HCEC 1CT (cell line): ENCODE measurements around the gene IFI6.
A peak's percentile ranks its signal among the peaks of the same experiment; 100 is the strongest.
"Not testable (repeated sequence)": the region's sequence is repeated elsewhere in the genome, so short reads cannot be mapped to it uniquely, and the experiment has no call there.

Experiments used
- DNase-seq: peaks from one replicate; pipeline ENCODE4 v3.0.0-alpha.2; 2017

Gene IFI6, protein sequence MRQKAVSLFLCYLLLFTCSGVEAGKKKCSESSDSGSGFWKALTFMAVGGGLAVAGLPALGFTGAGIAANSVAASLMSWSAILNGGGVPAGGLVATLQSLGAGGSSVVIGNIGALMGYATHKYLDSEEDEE

DNA sequence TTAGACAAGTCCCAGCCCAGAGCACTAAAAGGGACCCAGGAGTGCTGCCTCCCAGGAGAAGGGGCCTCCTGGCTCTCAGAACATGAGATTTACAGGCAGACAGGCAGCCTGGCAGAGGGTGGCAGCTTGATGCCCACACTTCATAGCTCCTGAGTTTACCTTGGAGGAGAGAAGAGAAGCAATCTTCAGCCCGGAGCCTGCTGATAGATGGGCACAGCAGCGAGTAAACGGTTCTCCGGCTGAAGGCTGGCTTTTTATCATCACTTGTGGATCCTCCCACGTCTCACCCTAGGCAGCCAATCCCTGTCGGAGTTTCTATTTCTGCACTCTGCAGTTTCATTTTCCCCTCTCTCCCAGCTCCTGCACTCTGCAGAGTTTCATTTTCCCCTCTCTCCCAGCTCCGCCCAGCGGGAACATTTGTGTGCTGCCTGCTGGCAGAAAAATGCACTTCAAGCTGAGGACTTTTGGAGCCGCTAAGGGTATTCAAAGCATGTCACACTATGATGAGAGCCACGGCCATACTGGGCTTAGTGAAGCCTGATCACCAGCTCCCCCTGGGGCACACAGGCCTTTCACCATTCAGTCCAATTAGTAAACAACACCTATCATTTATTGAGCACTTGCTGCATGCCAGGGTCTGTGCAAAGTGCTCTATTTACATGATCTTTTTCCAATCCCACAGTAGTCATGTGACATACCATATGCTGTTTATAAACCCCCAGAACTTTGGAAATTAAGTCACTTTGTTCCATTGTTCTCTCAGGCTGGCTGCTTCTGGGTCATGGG lies at the start of gene IFI6:
Gene IFI6 (minus strand): TSS at position 229 of the 786 bp plus-strand sequence. CDS start 2,878 bp downstream, outside the sequence.
- DNase-seq, result peak; percentile 93

DNA sequence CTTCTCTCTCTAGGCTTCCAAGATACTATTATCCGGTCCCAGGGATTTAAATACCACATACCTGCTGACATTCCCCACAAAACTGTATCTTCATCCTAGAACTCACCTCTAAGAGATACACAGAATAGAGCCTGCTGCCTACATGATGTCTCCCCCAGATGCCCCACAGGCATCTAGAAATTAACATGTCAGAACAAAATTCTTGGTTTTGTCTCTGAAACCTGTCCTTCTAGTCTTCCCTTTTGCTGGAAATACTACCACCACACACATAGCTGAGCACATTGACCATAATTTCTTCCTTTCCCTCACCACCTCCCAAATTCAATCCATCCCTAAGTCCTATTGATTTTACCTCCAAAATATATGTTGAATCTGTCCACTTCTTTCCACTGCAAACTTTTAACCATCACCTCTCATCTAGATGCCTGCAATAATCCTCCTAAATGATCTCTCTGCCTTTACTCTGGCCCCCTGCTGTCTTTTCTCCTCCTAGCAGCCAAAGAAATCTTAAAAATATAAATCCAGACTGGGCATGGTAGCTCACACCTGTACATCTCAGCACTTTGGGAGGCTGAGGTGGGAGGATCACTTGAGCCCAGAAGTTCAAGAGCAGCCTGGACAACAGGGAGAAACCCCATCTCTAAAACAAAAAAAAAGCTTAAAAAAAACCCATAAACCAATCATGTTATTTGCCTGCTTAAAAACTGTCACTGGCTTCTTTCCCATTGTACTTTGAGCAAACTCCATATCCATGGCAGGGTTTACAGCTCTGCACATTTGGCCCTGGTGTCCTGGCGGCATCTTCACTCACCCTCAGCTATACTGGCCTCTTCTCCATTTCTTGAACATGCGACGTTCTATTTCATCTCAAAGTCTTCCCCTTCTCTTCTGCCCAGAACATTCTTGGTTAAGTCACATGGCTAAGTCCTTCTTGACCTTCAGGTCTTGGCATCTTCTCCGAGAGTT lies 47.6 kb upstream of the IFI6 start:
- peak; percentile 26 for DNase-seq

DNA sequence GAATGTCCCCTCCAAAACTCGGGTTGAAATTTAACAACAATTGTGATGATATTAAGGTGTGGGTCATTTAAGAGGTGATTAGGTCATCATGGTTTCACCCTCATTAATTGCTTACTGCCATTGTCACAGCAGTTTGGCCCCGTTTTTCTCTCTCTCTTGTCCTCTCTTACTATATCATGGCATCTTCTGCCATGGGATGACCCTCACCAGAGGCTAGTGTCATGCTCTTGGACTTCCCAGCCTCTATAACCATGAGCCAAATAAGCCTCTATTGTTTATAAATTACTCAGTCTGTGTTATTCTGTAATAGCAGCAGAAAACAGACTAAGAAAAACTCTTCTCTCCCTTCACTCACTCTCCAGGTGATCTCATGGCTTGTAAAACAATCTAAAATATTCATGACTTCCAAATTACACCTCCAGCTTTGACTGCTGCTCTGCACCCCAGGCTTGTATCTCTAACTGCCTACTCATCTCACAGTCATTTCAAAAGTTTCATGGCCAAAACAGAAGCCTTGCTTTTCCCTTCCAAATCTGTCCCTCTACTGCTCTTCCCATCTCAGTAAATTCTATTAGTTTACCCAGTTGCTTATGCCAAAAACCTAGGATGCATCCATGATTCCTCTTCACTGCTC lies 44.4 kb upstream of the IFI6 start:
- no peak for DNase-seq

DNA sequence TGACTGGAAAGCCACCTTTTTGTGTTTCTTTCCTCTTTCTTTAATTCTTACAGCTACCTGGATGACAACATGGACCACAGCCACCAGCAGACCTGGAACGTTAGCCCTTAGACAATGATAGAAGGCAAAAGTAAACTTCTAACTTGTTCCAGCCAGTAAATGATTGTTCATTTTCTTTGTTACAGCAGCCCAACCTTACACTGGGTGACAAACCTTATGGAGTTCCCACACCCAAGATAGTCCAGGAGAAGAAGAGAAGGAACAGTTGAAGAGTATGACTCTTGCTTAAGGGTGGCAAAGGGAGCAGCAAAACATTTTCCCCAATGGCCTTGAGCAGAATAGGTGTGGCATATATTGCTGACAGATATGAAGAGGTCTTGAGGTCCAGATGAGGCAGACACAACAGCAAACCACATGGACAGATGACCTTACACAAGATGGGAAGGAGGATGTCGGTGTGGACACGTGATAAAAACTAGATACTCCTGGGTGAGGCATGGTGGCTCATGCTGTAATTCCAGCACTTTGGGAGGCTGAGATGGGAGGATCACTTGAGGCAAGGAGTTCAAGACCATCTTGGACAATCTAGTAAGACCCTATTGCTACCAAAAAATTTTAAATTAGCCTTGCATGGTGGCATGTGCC lies 42.0 kb upstream of the IFI6 start:
- DNase-seq, result no peak

DNA sequence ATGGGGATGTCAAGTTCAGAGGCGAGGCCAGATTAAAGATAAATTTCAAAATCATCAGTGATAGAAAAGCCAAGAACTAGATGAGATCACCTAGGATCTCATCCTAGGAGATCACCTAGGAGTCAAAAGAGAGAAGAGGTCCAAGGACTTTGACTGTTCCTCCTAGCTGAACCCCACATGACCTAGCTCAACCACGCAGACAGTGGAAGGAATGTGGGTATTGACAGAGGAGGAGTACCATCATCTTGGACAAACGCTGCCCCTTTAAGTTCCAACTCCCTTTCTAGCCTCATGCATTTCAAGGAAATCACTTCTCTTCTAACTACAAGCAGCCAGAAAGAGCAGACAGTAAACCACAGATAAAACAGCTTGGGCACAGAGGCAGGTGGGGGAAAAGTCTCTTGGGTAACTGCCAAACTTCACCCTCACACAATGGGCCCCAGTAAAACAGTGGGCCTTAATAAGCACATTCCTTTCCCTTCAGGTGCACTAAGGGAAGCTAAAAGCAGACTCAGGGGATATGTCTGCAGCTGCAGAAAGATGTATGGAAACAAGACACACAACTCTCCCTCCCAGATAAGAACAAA lies 41.2 kb upstream of the IFI6 start:
- no peak for DNase-seq

DNA sequence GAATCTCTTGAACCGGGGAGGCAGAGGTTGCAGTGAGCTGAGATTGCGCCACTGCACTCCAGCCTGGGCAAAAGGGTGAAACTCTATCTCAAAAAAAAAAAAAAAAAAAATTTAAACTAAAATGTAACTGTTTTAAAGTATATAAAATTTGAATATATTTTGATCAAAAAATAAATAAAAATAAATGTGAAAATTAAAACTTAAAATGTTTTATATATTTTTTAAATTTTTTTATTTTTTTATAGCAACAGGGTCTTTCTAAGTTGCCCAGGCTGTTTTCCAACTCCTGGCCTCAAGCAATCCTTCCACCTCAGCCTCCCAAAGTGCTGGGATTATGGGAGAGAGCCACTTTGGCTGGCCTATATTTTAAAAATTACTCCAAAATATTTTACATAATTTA lies 38.6 kb upstream of the IFI6 start:
- no peak for DNase-seq

DNA sequence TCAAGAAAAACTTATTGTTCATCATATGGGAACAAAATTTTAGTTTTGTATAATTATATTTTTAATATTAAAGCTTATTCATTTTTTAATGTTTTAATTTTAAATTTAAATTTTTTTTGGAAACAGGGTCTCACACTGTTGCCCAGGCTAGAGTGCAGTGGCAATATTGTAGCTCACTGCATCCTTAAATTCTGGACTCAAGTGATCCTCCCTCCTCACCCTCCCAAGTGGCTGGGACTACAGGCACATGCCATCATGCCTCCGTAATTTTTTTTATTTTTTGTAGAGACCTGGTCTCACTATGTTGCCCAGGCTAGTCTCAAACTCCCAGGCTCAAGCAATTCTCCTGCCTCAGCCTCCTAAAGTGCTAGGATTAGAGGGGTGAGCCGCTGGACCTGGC lies 33.6 kb upstream of the IFI6 start:
- no peak for DNase-seq

DNA sequence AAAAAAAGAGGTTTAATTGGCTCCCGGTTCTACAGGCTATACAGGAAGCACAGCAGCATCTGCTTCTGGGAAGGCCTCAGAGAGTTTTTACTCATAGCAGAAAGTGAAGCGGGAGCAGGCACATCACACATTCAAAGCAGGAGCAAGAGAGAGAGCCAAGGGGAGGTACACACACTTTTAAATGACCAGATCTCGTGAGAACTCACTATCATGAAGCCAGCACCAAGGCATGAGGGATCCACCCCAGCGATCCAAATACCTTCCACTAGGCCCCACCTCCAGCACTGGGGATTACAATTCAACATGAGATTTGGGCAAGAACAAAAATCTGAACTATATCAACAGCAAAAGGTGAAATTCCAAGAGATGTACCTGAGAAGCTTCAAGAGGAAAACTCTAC lies 33.0 kb upstream of the IFI6 start:
- DNase-seq, result no peak

DNA sequence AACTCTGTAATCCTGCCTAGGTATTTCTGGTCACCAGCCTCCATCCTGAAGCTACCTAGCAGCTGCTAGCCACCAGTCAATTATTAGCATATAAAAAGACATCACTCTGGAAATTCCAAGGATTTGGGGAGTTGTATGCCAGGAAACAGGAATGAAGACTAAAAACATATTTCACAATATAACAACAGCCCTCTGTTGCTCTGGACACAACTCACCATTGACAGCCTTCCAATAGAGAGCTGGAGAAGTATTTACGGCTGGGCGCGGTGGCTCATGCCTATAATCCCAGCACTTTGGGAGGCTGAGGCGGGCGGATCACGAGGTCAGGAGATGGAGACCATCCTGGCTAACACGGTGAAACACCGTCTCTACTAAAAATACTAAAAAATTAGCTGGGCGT lies 24.8 kb upstream of the IFI6 start:
- DNase-seq, result not testable (repeated sequence)

DNA sequence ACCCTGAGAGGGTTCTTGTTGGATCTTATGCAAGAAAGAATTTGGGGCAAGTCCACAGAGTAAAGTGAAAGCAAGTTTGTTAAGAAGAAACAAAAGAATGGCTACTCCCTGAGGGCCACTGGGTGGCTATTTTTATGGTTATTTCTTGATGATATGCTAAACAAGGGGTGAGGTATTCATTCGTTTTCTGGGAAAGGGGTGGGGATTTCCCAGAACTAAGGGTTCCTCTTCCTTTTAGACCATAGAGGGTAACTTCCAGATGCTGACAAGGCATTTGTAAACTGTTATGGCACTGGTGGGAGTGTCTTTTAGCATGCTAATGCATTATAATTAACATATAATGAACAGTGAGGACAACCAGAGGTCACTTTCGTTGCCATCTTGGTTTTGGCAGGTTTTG lies 18.2 kb upstream of the IFI6 start:
- no peak for DNase-seq

DNA sequence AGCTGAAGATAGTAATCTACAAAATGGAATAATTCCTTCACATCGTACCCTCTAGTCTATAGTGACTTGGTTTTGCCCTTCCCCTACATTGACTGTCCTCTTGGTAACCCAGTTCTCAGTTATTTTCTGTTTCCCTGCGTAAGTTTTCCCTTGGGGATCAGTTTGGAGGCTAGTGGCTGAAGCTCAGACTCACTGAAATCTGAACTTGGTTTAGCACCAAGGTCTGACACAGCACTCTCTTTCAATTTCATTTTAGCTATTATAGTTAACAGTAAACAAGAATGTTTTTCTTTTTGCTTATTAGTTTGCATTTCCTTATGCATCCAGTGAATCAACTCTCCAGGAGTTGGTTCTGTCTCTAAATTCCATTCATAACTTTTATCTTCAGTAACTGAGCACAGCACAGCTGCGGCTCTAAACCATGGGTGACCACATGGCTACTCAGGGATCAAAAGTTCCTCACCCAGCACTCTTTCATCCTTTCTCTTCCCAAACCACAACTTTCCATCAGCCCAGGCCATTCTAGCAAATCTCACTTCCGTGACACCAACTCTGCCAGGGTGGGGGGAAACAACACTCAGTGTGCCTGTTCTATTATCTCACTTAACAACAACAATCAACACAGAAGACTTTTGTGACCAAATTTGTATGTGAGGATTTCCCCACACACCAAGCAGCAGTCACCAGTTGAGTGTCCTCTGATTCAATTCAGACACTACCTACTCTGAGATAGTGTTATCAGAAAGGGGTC lies 17.6 kb upstream of the IFI6 start:
- peak; percentile 80 for DNase-seq

DNA sequence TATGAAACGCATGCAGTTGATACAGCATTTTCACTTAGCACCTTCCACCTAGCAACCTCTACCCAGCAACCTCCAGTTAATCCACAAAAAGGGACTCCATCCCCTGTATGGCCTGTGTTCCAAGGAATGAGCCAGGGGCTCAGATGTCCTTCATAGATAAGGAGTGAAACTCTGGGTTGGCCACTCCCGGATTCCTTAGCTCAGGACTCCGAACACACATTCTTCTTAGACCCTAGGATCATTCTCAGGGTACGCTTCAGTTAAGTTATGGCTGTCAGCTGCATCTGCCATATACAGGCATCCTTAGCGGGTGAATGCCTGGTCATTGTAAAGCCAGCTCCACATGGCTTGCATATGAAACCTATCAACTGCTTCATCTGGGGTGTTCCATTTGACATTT lies 15.9 kb upstream of the IFI6 start:
- no peak for DNase-seq

DNA sequence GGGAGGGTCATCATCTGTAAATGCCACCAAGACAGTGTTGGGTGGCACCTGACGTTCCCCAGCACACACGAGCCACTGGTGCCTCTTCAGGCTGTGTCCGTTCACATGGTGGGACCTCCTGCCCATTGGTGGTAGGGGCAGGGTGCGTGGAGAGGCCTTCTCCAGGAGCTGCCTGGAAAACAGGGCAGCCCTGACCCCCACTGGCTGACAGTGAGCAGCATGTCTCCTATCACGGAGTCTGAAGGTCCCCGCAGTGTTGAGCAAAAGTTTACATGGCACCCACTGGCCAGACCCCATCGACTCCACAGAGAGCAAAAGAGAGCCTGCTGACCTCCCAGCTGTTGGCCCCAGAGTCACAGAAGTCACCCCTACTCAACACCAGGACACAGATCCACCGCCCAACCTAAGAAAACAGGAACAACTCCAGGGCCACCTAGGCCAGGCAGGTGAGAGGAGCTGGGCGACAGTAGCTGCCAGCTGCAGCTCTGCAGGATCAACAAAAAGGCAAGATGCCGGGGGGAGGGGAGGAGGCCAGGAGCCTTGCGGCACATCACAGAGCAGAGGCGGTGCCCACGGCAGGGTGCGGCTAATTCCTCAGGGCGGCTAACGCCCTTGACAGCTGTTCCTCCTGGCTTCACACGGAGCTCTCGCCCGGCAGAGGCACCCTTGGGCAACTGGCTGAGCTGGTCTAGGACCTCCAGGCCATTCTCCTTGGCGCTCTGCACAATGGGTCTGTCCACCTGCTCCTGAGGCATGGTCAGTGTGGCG lies 14.4 kb upstream of the IFI6 start:
- DNase-seq, result no peak

DNA sequence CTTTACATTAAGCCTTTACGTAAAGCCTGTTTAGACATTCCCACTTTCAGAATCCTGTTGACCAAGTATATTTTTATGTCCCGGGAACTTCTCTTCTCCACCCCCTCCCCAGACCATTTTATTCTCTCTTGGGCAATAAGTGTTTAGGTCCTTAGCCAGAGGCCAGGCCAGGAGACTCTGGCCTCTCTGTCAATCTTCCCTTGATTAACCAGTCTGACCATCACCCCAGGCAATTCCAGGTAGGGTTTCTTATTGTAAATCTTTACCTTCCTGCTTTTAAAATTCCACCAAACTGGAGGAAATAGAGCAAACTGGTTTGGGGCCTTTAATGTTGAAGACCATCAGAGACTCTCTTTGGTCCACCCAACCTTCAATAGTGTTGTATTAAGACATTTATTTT lies 12.2 kb upstream of the IFI6 start:
- no peak for DNase-seq

DNA sequence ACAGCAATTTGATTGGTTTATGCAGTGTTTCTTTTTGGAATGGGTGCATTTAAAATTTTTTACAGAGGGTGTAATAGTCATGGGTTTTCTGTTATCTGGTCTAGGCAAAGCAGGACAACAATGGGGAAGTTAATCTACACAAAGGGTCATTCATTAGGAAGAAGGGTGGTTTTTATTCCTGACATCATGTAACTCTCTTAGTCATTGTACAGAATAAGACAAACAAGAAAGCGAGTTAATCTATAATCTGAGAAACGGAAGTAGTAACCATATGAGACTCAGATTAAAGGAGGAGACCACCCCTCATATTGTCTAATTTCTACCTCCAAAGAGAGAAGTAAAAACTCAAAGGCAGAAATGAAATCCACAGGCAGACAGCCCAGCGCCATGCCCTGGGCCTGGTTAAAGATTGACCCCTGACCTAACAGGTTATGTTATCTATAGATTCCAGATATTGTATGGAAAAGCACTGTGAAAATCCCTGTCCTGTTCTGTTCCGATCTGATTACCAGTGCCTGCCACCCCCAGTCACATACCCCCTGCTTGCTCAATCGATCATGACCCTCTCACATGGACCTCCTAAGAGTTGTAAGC lies 10.5 kb upstream of the IFI6 start:
- DNase-seq, result no peak

DNA sequence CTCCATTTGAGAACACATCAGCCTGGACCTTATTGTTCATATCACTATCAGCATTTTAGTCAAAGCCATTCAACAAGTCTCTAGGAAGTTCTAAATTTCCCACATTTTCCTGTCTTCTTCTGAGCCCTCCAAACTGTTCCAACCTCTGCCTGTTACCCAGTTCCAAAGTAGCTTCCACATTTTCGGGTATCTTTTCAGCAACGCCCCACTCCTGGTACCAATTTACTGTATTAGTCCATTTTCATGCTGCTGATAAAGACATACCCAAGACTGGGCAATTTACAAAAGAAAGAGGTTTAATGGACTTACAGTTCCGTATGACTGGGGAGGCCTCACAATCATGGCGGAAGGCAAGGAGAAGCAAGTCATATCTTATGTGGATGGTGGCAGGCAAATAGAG lies 9.6 kb upstream of the IFI6 start:
- not testable (repeated sequence) for DNase-seq

DNA sequence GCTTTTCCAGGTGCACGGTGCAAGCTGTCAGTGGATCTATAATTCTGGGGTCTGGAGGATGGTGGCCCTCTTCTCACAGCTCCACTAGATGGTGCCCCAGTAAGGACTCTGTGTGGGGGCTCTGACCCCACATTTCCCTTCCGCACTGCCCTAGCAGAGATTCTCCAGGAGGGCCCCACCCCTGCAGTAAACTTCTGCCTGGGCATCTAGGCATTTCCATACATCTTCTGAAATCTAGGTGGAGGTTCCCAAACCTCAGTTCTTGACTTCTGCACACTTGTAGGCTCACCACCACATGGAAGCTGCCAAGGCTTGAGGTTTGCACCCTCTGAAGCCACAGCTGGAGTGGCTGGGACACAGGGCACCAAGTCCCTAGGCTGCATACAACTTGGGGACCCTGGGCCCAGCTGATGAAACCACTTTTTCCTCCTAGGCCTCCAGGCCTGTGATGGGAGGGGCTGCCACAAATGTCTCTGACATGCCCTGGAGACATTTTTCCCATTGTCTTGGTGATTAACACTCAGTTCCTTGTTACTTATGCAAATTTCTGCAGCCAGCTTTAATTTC lies 8.3 kb upstream of the IFI6 start:
- not testable (repeated sequence) for DNase-seq

DNA sequence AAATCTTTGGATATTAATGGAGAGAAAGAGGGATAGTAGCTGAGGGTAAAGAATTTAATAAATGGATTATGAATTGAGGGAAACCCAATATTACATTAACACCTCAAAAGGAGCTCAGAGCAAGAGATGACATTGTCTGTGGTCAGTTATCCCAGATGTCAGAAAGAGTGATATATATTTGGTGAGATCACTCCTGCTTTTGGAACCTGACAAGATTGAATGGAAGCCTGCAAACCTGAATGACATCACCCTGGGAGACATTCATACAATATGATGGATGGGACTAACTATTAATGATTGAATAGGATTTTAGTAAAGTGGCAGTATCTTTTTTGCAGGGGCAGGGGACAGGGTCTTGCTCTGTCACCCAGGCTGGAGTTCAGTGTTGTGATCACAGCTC lies 6.8 kb upstream of the IFI6 start:
- DNase-seq, result no peak

DNA sequence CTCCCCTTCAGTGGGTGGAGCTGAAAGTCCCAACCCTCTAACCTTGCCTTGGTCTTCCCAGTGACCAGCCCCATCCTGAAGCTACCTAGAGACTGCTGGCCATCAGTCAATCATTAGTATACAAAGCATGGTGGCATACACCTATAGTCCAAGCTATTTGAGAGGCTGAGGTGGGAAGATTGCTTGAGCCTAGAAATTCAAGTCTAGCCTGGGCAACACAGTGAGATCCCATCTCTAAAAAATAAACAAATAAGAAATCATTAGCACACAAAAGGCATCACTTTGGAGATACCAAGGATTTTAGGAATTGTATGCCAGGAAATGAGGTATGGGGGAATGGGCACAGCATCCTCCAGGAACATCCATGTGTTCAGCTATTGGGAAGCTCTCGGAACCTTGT lies 4.4 kb upstream of the IFI6 start:
- DNase-seq, result no peak

DNA sequence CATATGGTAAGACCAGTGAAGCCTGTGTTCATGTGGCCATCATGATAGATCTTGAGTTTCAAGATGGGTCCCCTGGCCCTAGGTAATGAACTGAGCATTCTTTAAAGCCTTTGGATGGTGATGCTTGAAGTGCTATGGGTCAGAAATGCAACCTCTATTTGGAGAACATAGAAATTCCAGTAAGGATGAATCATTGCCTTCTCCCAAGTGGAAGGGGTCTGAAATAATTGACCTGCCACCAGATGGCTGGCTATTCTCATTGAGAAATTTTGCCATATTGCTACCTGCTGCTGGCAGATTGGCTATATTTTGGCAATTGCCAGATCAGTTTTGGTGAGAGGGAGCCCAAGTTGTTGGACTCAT lies 739 bp upstream of the IFI6 start:
- peak; percentile 71 for DNase-seq
